MM.1S (cell line): Measurements from ENCODE around the gene AMFR.

Experiments used
- DNase-seq: peaks from one replicate; pipeline ENCODE4 v3.0.0-alpha.2; 2015
- H2AFZ ChIP-seq: fragments of 300-600 bp; sonication (generic); 2 replicates; pipeline ENCODE4 v1.6.0; 2016; ENCODE audit warnings: antibody characterized with exemption, low read length
- H3F3A ChIP-seq: fragments of 300-600 bp; sonication (generic); 2 replicates; pipeline ENCODE4 v1.6.1; 2016; ENCODE audit warnings: mild to moderate bottlenecking, antibody characterized with exemption, low read length, moderate library complexity, mixed read lengths; ENCODE audit not compliant: insufficient read depth
- H3K27ac ChIP-seq: fragments of 300-600 bp; sonication (generic); 2 replicates; pipeline ENCODE4 v1.5.1; 2016; ENCODE audit warnings: mild to moderate bottlenecking, low read length
- H3K27me3 ChIP-seq: fragments of 300-600 bp; sonication (generic); replicated peaks from 2 replicates; pipeline ENCODE4 v1.6.0; 2016; ENCODE audit warnings: low read length; ENCODE audit not compliant: insufficient read depth
- H3K36me3 ChIP-seq: fragments of 300-600 bp; sonication (generic); replicated peaks from 2 replicates; pipeline ENCODE4 v1.6.1; 2016; ENCODE audit warnings: mild to moderate bottlenecking, low read length, mixed read lengths; ENCODE audit not compliant: insufficient read depth
- H3K4me1 ChIP-seq: fragments of 300-600 bp; sonication (generic); 2 replicates; pipeline ENCODE4 v1.6.1; 2016; ENCODE audit warnings: low read length, mixed read lengths
- H3K4me2 ChIP-seq: fragments of 300-600 bp; sonication (generic); 2 replicates; pipeline ENCODE4 v1.6.0; 2016; ENCODE audit warnings: low read depth, low read length
- H3K4me3 ChIP-seq: fragments of 300-600 bp; sonication (generic); 2 replicates; pipeline ENCODE4 v1.5.1; 2016; ENCODE audit warnings: low read length, mixed read lengths
- H3K79me2 ChIP-seq: fragments of 300-600 bp; sonication (generic); 2 replicates; pipeline ENCODE4 v1.6.1; 2016; ENCODE audit warnings: mixed run types, low read length, mixed read lengths
- H3K9ac ChIP-seq: fragments of 300-600 bp; sonication (generic); 2 replicates; pipeline ENCODE4 v1.6.1; 2016; ENCODE audit warnings: low read length, mixed read lengths
- H3K9me2 ChIP-seq: fragments of 300-600 bp; sonication (generic); replicated peaks from 2 replicates; pipeline ENCODE4 v1.6.1; 2016; ENCODE audit warnings: mild to moderate bottlenecking, low read length, mixed read lengths; ENCODE audit not compliant: insufficient read depth
- H3K9me3 ChIP-seq: fragments of 300-600 bp; sonication (generic); replicated peaks from 2 replicates; pipeline ENCODE4 v1.6.1; 2016; ENCODE audit warnings: mild to moderate bottlenecking, low read length, mixed read lengths; ENCODE audit not compliant: insufficient read depth
- H4K20me1 ChIP-seq: fragments of 300-600 bp; sonication (generic); 2 replicates; pipeline ENCODE4 v1.6.1; 2016; ENCODE audit warnings: mild to moderate bottlenecking, low read length, moderate library complexity, mixed read lengths; ENCODE audit not compliant: insufficient read depth
- CTCF ChIP-seq: fragments of 300-600 bp; sonication (generic); IDR thresholded peaks from 2 replicates; pipeline ENCODE4 v1.5.1; 2016; ENCODE audit warnings: antibody characterized with exemption, low read length, mixed read lengths
- EZH2 ChIP-seq: fragments of 300-600 bp; sonication (generic); optimal IDR thresholded peaks from 2 replicates; pipeline ENCODE3; 2017; ENCODE audit warnings: low read depth, mild to moderate bottlenecking, antibody characterized with exemption, low read length, mixed read lengths
- EZH2phosphoT487 ChIP-seq: fragments of 300-600 bp; sonication (generic); IDR thresholded peaks from 2 replicates; pipeline ENCODE4 v1.6.1; 2018; ENCODE audit warnings: antibody characterized with exemption, low read length

AMFR gene

GRCh38 chr16:56368545-56368944, 56.8 kb downstream of the AMFR start:
- Histone ChIP-seq H3K36me3 (no peaks in the 10 kb centered on the region; the same call in 1 of the 2 replicates), H3K9me2 (no peaks in the 10 kb centered on the region), H3K9me3 (no peaks in the 10 kb centered on the region), H3K4me1 (no peaks in the 10 kb centered on the region), H3K79me2 (no peaks in the 10 kb centered on the region), H3K4me2 (no peak overlapping the region), H3K27me3 (no peaks in the 10 kb centered on the region), H3K9ac (no peak overlapping the region), H3K27ac (no peak overlapping the region), H3K4me3 (no peak overlapping the region), H3F3A (no peaks in the 10 kb centered on the region), H2AFZ (no peak overlapping the region), H4K20me1 (no peaks in the 10 kb centered on the region)
- DNase-seq, result no peak
- no peak for TF ChIP-seq EZH2phosphoT487
- no peak for TF ChIP-seq EZH2
- no peak for TF ChIP-seq CTCF

- Histone ChIP-seq H3K9me3 (no peaks in the 10 kb centered on the region), H3K27me3 (no peaks in the 10 kb centered on the region), H3F3A (no peaks in the 10 kb centered on the region), H4K20me1 (no peaks in the 10 kb centered on the region), H3K4me1 (no peaks in the 10 kb centered on the region), H3K9ac (no peak overlapping the region), H3K4me2 (no peak overlapping the region), H3K79me2 (no peaks in the 10 kb centered on the region), H3K36me3 (no peaks in the 10 kb centered on the region; the same call in 1 of the 2 replicates), H3K9me2 (no peaks in the 10 kb centered on the region), H3K27ac (no peak overlapping the region), H2AFZ (no peak overlapping the region), H3K4me3 (no peak overlapping the region)
- TF ChIP-seq EZH2 (no peak), EZH2phosphoT487 (no peak), CTCF (no peak)
- DNase-seq, result no peak
These were observed 57.6 kb downstream of the AMFR start for GRCh38 chr16:56367764-56368163.

- no peaks in the 10 kb centered on the region; the same call in 1 of the 2 replicates for H3K36me3 ChIP-seq
- H3K4me3 ChIP-seq, result no peak overlapping the region
- H3K9me2 ChIP-seq, result no peaks in the 10 kb centered on the region
- no peak overlapping the region for H2AFZ ChIP-seq
- no peaks in the 10 kb centered on the region for H3K79me2 ChIP-seq
- no peaks in the 10 kb centered on the region for H3K9me3 ChIP-seq
- no peak overlapping the region for H3K9ac ChIP-seq
- H3K4me1 ChIP-seq, result no peaks in the 10 kb centered on the region
- no peaks in the 10 kb centered on the region for H4K20me1 ChIP-seq
- no peak for TF ChIP-seq CTCF
- TF ChIP-seq EZH2, result no peak
- no peak for TF ChIP-seq EZH2phosphoT487
- no peak for DNase-seq
- no peak overlapping the region for H3K4me2 ChIP-seq
- H3F3A ChIP-seq, result no peaks in the 10 kb centered on the region
- H3K27ac ChIP-seq, result no peak overlapping the region
- no peaks in the 10 kb centered on the region for H3K27me3 ChIP-seq
These were observed 58.4 kb downstream of the AMFR start for GRCh38 chr16:56366945-56367344.
